A673 (cell line): ENCODE measurements around the gene RPL28.

Experiments
- EZH2 ChIP-seq: fragments of 200-600 bp; sonication (generic); IDR thresholded peaks from 2 replicates; pipeline ENCODE4 v1.6.1; 2017; ENCODE audit warnings: borderline replicate concordance, low read depth, mild to moderate bottlenecking, mixed read lengths, antibody characterized with exemption, low read length; ENCODE audit not compliant: poor library complexity, severe bottlenecking
- TF ChIP-seq, protein P1 (sequence below): fragments of 300-800, 200-600 bp; sonication (generic); conservative IDR thresholded peaks from 2 replicates; pipeline ENCODE4 v1.5.1; 2017; ENCODE audit warnings: low read depth, mild to moderate bottlenecking, antibody characterized with exemption, low read length, moderate library complexity, mixed read lengths

DNA sequence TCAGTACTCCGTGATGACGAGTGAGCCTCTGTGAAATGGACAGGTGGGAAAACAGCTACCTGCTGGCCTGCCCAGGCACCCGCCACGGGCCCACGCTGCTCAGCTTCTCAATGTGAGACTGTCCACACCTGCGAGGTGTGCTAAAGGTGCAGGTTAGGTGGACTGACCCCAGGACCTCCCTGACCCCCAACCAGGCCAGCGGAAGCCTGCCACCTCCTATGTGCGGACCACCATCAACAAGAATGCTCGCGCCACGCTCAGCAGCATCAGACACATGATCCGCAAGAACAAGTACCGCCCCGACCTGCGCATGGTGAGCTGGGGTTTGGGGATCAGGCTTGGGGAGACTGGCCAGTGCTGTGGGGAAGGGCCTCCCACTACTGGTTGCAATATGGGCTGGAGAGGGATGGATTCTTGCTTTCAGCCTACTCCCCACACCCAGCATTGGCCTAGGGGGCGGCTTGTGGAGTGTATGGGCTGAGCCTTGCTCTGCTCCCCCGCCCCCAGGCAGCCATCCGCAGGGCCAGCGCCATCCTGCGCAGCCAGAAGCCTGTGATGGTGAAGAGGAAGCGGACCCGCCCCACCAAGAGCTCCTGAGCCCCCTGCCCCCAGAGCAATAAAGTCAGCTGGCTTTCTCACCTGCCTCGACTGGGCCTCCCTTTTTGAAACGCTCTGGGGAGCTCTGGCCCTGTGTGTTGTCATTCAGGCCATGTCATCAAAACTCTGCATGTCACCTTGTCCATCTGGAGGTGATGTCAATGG lies 2.2 kb downstream of the RPL28 start:
- TF ChIP-seq, protein P1, sequence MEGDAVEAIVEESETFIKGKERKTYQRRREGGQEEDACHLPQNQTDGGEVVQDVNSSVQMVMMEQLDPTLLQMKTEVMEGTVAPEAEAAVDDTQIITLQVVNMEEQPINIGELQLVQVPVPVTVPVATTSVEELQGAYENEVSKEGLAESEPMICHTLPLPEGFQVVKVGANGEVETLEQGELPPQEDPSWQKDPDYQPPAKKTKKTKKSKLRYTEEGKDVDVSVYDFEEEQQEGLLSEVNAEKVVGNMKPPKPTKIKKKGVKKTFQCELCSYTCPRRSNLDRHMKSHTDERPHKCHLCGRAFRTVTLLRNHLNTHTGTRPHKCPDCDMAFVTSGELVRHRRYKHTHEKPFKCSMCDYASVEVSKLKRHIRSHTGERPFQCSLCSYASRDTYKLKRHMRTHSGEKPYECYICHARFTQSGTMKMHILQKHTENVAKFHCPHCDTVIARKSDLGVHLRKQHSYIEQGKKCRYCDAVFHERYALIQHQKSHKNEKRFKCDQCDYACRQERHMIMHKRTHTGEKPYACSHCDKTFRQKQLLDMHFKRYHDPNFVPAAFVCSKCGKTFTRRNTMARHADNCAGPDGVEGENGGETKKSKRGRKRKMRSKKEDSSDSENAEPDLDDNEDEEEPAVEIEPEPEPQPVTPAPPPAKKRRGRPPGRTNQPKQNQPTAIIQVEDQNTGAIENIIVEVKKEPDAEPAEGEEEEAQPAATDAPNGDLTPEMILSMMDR, result no peak
- TF ChIP-seq EZH2, result no peak
